Sigmoid colon (tissue), 7 donors: Measurements from ENCODE around the gene CLIC3. TPM values are rescaled to one million over a fixed set of nuclear protein-coding genes. Genes with fewer than 3 reads are reported as not detected.
A peak's percentile ranks its signal among the peaks of the same experiment; 100 is the strongest.
"Not testable (repeated sequence)": the region's sequence is repeated elsewhere in the genome, so short reads cannot be mapped to it uniquely, and the experiment has no call there.

Source experiments
- DNase-seq: peaks from one replicate; pipeline ENCODE4 v3.0.0-alpha.2; 2019
- H3K27ac ChIP-seq, 4 donors: fragments of 200-600 bp; sonication (generic); one replicate each; pipeline ENCODE4 v1.5.1; 2016 to 2019; ENCODE audit warnings: mild to moderate bottlenecking in 1 of 4
- H3K27me3 ChIP-seq, 3 donors: fragments of 200-600 bp; sonication (generic); one replicate each; pipeline ENCODE4 v1.5.1; 2019; ENCODE audit warnings: mild to moderate bottlenecking in 1 of 3
- H3K36me3 ChIP-seq, 4 donors: fragments of 200-600 bp; sonication (generic); one replicate each; pipeline ENCODE4 v1.5.1; 2016 to 2019
- H3K4me1 ChIP-seq, 4 donors: fragments of 200-600 bp; sonication (generic); one replicate each; pipeline ENCODE4 v1.5.1; 2017 to 2019
- H3K4me3 ChIP-seq, 4 donors: fragments of 200-600 bp; sonication (generic); one replicate each; pipeline ENCODE4 v1.5.1; 2017 to 2019; ENCODE audit warnings: mild to moderate bottlenecking in 2 of 4, moderate library complexity in 1 of 4
- H3K9me3 ChIP-seq, 4 donors: fragments of 200-600 bp in 3 of 4; sonication (generic) in 3 of 4; one replicate each; pipeline versions ENCODE4 v1.5.1 to v1.6.1; 2013 to 2019
- EP300 ChIP-seq, 4 donors: sonication (generic); formaldehyde crosslinking; IDR thresholded peaks; one replicate each; pipeline ENCODE4 v1.6.1; 2017; ENCODE audit warnings: antibody characterized with exemption in 4 of 4
- POLR2A ChIP-seq, 2 donors: fragments of 450-650 bp; IDR thresholded peaks; one replicate each; pipeline ENCODE4 v1.6.1; 2016; ENCODE audit warnings: antibody characterized with exemption in 2 of 2, mild to moderate bottlenecking in 2 of 2, moderate library complexity in 2 of 2
- POLR2AphosphoS5 ChIP-seq, 4 donors: sonication (generic); formaldehyde crosslinking; IDR thresholded peaks; one replicate each; pipeline ENCODE4 v1.6.1; 2017; ENCODE audit warnings: antibody characterized with exemption in 4 of 4
- WGBS, 2 donors: extraction: QIAGEN DNeasy Blood & Tissue Kit; methylation state at CpG; one replicate each; pipeline ENCODE4 v1.1.7; 2013; 5-methylcytosine and 5-hydroxymethylcytosine counted together
- intact Hi-C: fragments of 100-400 bp; cut with DNase I; formaldehyde crosslinking; loops from one replicate; pipeline ENCODE4 v1.15.1; 2023
- polyA plus RNA-seq, 3 donors: library from polyadenylated mRNA; stranded (reverse); fragments of 200-250 nt; gene quantifications; one replicate each; pipeline ENCODE4 v1.2.3, GENCODE V29; 2013
- total RNA-seq, 4 donors: library from RNA; depleted of rRNA; stranded (reverse); fragments of >200 nt; gene quantifications; one replicate each; pipeline ENCODE4 v1.1.0, GENCODE V29; 2016
- TF ChIP-seq, protein P1 (sequence below), 4 experiments: fragments of 450-650 bp in 3 of 4; fragments of 200-600 bp in 1 of 4; IDR thresholded peaks; one replicate each; pipeline ENCODE4 v1.5.1; 2016 to 2019; ENCODE audit warnings: antibody characterized with exemption in 4 of 4, mild to moderate bottlenecking in 3 of 4, moderate library complexity in 2 of 4
- donor health status: healthy with polysubstance abuse.
- donor health status: Bipolar disorder and iron deficiency.
- donor health status: healthy.

Gene CLIC3
- total and polyA plus RNA-seq, 7 donors, result 1.4 to 4.7 TPM; not detected in 5

DNA sequence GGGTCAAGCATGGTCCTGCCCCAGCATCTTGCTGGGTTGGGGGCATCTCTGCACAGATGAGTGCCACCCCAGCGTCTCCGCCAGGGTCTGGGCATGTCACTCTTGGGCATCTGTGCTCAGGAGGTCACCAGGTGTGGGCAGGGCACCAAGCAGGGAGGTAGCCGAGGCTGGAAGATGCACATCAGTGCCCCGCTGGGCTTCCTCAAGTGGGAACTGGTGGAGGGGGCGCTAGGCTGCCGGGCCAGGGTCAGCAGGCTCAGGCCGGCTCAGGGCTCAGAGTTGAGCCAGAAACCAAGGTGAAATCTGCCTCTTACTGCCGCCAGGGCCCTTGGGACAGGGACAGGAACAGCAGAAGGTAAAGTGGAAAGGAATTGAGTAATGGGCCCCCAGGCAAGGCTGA is 39.6 kb upstream of the CLIC3 start:
- H3K4me1 ChIP-seq, result peaks cover 0 to 10% (median 9%) of the 10 kb centered on the region in 4 donors
- H3K9me3 ChIP-seq, result no peaks in the 10 kb centered on the region
- no peak for TF ChIP-seq POLR2AphosphoS5 (IDR thresholded peaks at IDR 0.05)
- no peak for TF ChIP-seq POLR2A (IDR thresholded peaks at IDR 0.05)
- TF ChIP-seq EP300 (IDR thresholded peaks at IDR 0.05), result no peak
- TF ChIP-seq, protein P1, sequence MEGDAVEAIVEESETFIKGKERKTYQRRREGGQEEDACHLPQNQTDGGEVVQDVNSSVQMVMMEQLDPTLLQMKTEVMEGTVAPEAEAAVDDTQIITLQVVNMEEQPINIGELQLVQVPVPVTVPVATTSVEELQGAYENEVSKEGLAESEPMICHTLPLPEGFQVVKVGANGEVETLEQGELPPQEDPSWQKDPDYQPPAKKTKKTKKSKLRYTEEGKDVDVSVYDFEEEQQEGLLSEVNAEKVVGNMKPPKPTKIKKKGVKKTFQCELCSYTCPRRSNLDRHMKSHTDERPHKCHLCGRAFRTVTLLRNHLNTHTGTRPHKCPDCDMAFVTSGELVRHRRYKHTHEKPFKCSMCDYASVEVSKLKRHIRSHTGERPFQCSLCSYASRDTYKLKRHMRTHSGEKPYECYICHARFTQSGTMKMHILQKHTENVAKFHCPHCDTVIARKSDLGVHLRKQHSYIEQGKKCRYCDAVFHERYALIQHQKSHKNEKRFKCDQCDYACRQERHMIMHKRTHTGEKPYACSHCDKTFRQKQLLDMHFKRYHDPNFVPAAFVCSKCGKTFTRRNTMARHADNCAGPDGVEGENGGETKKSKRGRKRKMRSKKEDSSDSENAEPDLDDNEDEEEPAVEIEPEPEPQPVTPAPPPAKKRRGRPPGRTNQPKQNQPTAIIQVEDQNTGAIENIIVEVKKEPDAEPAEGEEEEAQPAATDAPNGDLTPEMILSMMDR (IDR thresholded peaks at IDR 0.05), result no peak
- DNase-seq, result no peak
- intact Hi-C loops, result loop anchor here (1.0 to 10.0 kb wide), 2 partner anchors 191 to 249 kb away; partner anchors contain the start of genes AJM1 and PHPT1
- no peak overlapping the region for H3K4me3 ChIP-seq
- H3K27me3 ChIP-seq, result peaks cover 0 to 9% (median 0%) of the 10 kb centered on the region in 3 donors
- 82 to 85% methylated on average over 8 of the region's 8 CpGs for WGBS, 2 donors
- peaks cover 0 to 24% (median 16%) of the 10 kb centered on the region in 4 donors for H3K36me3 ChIP-seq
- no peak overlapping the region for H3K27ac ChIP-seq

DNA sequence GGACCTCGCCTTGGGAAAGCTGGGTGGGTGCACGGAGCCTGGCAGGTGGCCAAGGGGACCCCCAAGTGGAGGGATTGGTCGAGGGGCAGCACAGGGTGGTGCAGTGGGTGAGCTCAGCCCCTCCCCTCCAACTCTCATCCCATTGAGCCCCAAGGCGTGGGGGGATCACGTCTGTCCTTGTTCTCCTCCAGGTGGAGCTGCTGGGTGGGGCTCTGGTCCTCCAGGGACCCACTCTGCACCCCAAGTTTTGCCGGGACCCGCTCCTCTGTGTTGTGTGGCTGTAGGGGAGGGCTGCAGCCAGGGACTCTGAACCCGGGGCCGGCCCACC is 39.1 kb upstream of the CLIC3 start:
- DNase-seq, result no peak
- no peak for TF ChIP-seq EP300 (IDR thresholded peaks at IDR 0.05)
- TF ChIP-seq, protein P1 (IDR thresholded peaks at IDR 0.05), result peak in 2 of 4 experiments; percentile 11 to 20
- no peak for TF ChIP-seq POLR2AphosphoS5 (IDR thresholded peaks at IDR 0.05)
- TF ChIP-seq POLR2A (IDR thresholded peaks at IDR 0.05), result no peak
- 33 to 35% methylated on average over 9 of the region's 9 CpGs for WGBS, 2 donors
- Histone ChIP-seq H3K36me3 (peaks cover 0 to 20% (median 16%) of the 10 kb centered on the region in 4 donors), H3K27me3 (peaks cover 0 to 9% (median 0%) of the 10 kb centered on the region in 3 donors), H3K4me3 (no peak overlapping the region), H3K9me3 (no peaks in the 10 kb centered on the region), H3K27ac (no peak overlapping the region), H3K4me1 (peaks cover 0 to 10% (median 9%) of the 10 kb centered on the region in 4 donors)
- intact Hi-C loops, result loop anchor here (1.0 to 10.0 kb wide), 2 partner anchors 191 to 248 kb away; partner anchors contain the start of genes AJM1 and PHPT1

GRCh38 chr9:137034709-137035506 is 38.5 kb upstream of the CLIC3 start:
- WGBS, 2 donors, result 5 to 7% methylated on average over 24 of the region's 24 CpGs

GRCh38 chr9:137034039-137034708 is 37.8 kb upstream of the CLIC3 start:
- intact Hi-C loops, result loop anchor here (10.0 kb wide), 1 partner anchor 189 kb away; the partner anchor contains the start of genes AJM1 and PHPT1
- DNase-seq, result no peak
- Histone ChIP-seq H3K4me1 (peaks cover 0 to 17% (median 15%) of the 10 kb centered on the region in 4 donors), H3K4me3 (peak overlapping the region in 2 of 4 donors; percentile 17 to 24), H3K36me3 (peaks cover 0 to 7% (median 5%) of the 10 kb centered on the region in 4 donors), H3K9me3 (no peaks in the 10 kb centered on the region), H3K27ac (no peak overlapping the region), H3K27me3 (peaks cover 0 to 9% (median 0%) of the 10 kb centered on the region in 3 donors)
- TF ChIP-seq, protein P1 (IDR thresholded peaks at IDR 0.05), result no peak
- TF ChIP-seq POLR2A (IDR thresholded peaks at IDR 0.05), result no peak
- TF ChIP-seq EP300 (IDR thresholded peaks at IDR 0.05), result no peak
- no peak for TF ChIP-seq POLR2AphosphoS5 (IDR thresholded peaks at IDR 0.05)
- 23 to 25% methylated on average over 15 of the region's 15 CpGs for WGBS, 2 donors

More at GRCh38 chr9:137034709-137035506, 38.5 kb upstream of the CLIC3 start:
- TF ChIP-seq POLR2A (IDR thresholded peaks at IDR 0.05), result no peak
- no peak for TF ChIP-seq POLR2AphosphoS5 (IDR thresholded peaks at IDR 0.05)
- TF ChIP-seq, protein P1 (IDR thresholded peaks at IDR 0.05), result peak; percentile 80 to 92 (median 86)
- TF ChIP-seq EP300 (IDR thresholded peaks at IDR 0.05), result no peak
- intact Hi-C loops, result loop anchor here (1.0 to 10.0 kb wide), 2 partner anchors 190 to 248 kb away; partner anchors contain the start of genes AJM1 and PHPT1
- Histone ChIP-seq H3K9me3 (no peaks in the 10 kb centered on the region), H3K4me1 (peaks cover 0 to 10% (median 9%) of the 10 kb centered on the region in 4 donors), H3K36me3 (peaks cover 0 to 14% (median 12%) of the 10 kb centered on the region in 4 donors), H3K27ac (no peak overlapping the region), H3K27me3 (peaks cover 0 to 9% (median 0%) of the 10 kb centered on the region in 3 donors), H3K4me3 (no peak overlapping the region)
- peak; percentile 89 for DNase-seq

DNA sequence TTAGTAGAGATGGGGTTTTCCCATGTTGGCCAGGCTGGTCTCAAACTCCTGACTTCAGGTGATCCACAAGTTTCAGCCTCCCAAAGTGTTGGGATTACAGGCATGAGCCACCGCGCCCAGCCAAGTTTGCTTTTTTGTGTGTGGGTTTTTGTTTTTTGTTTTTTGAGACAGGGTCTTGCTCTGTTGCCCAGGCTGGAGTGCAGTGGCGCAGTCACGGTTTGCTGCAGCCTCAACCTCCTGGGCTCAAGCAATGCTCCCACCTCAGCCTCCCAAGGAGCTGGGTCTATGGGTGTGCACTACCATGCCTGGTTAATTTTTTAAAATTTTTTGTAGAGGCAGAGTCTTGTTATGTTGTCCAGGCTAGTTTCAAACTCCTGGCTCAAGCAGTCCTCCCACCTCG is 37.1 kb upstream of the CLIC3 start:
- H3K27ac ChIP-seq, H3K36me3 ChIP-seq, H3K9me3 ChIP-seq, H3K27me3 ChIP-seq, DNase-seq: not testable (repeated sequence)
- intact Hi-C loops, result loop anchor here (10.0 kb wide), 1 partner anchor 189 kb away; the partner anchor contains the start of genes AJM1 and PHPT1
- WGBS, 2 donors, result 82 to 97% methylated on average over 5 of the region's 5 CpGs
- Histone ChIP-seq H3K4me1 (peaks cover 0 to 24% (median 22%) of the 10 kb centered on the region in 4 donors), H3K4me3 (peak overlapping the region in 2 of 4 donors; percentile 17 to 24)
